WTC11 (cell line): Measurements from ENCODE around the gene SYTL5. TPM values are rescaled to one million over a fixed set of nuclear protein-coding genes. Genes with fewer than 3 reads are reported as not detected.

Experiments
- ATAC-seq: fragments of 200-7000 bp; cut with Tn5 transposase; 2 replicates; pipeline ENCODE4 v1.10.0; 2021; ENCODE audit warnings: mild to moderate bottlenecking, moderate library complexity
- CTCF ChIA-PET: fragments of 300-600 bp; sonication (Branson Sonifier 250); formaldehyde crosslinking; loops from one replicate; lab custom pipeline; 2021; ENCODE audit warnings: antibody characterized with exemption; lab: Charles Lee
- POLR2A ChIA-PET: fragments of 350-600 bp; sonication (Branson Sonifier 250); formaldehyde crosslinking; loops from one replicate; lab custom pipeline; 2021; ENCODE audit warnings: antibody characterized with exemption; lab: Charles Lee
- DNase-seq: peaks from one replicate; pipeline ENCODE4 v3.0.0; 2021; ENCODE audit warnings: low spot score
- H3K27ac Mint-ChIP-seq: 2 replicates; pipeline ENCODE4 v1.8.0; 2021; ENCODE audit warnings: mixed read lengths
- H3K27me3 Mint-ChIP-seq: 2 replicates; pipeline ENCODE4 v1.8.0; 2021; ENCODE audit warnings: low read depth, mild to moderate bottlenecking, moderate library complexity, mixed read lengths
- H3K36me3 Mint-ChIP-seq: 2 replicates; pipeline ENCODE4 v1.8.0; 2021; ENCODE audit warnings: mixed read lengths
- H3K4me1 Mint-ChIP-seq: 2 replicates; pipeline ENCODE4 v1.8.0; 2022; ENCODE audit warnings: mixed read lengths
- H3K4me3 Mint-ChIP-seq: 2 replicates; pipeline ENCODE4 v1.8.0; 2021; ENCODE audit warnings: mild to moderate bottlenecking, moderate library complexity, mixed read lengths
- H3K9me3 Mint-ChIP-seq: 2 replicates; pipeline ENCODE4 v1.8.0; 2021; ENCODE audit warnings: mixed read lengths
- ATF1 ChIP-seq: sonication (generic); formaldehyde crosslinking; IDR thresholded peaks from 2 replicates; pipeline ENCODE4 v1.8.1; 2023; ENCODE audit warnings: mild to moderate bottlenecking, moderate library complexity, missing genetic modification reagents
- CREM ChIP-seq: sonication (generic); formaldehyde crosslinking; IDR thresholded peaks from 2 replicates; pipeline ENCODE4 v1.8.1; 2022; ENCODE audit warnings: mild to moderate bottlenecking, missing genetic modification reagents, moderate library complexity
- ELF4 ChIP-seq: sonication (generic); formaldehyde crosslinking; IDR thresholded peaks from 2 replicates; pipeline ENCODE4 v1.8.1; 2022; ENCODE audit warnings: low read depth, mild to moderate bottlenecking, moderate library complexity, missing genetic modification reagents
- GRHL2 ChIP-seq: fragments of 250-450 bp; sonication (Bioruptor Pico); IDR thresholded peaks from 2 replicates; pipeline ENCODE4 v1.8.0; 2022; ENCODE audit warnings: mild to moderate bottlenecking, moderate library complexity; ENCODE audit not compliant: insufficient replicate concordance, severe bottlenecking
- MXD4 ChIP-seq: fragments of 250-450 bp; sonication (Bioruptor Pico); IDR thresholded peaks from 2 replicates; pipeline ENCODE4 v1.8.0; 2021; ENCODE audit warnings: mild to moderate bottlenecking, moderate library complexity, borderline replicate concordance
- NFATC4 ChIP-seq: fragments of 250-450 bp; sonication (Bioruptor Pico); IDR thresholded peaks from 2 replicates; pipeline ENCODE4 v1.9.0; 2021; ENCODE audit warnings: mild to moderate bottlenecking
- NFE2L1 ChIP-seq: sonication (generic); formaldehyde crosslinking; IDR thresholded peaks from 2 replicates; pipeline ENCODE4 v1.8.1; 2023; ENCODE audit warnings: missing genetic modification reagents
- ZNF138 ChIP-seq: sonication (generic); formaldehyde crosslinking; conservative IDR thresholded peaks from 2 replicates; pipeline ENCODE4 v1.8.1; 2022; ENCODE audit warnings: mild to moderate bottlenecking, moderate library complexity, missing genetic modification reagents
- ZNF219 ChIP-seq: sonication (generic); formaldehyde crosslinking; IDR thresholded peaks from 2 replicates; pipeline ENCODE4 v1.8.0; 2023; ENCODE audit warnings: missing genetic modification reagents, mild to moderate bottlenecking, borderline replicate concordance
- ZNF671 ChIP-seq: fragments of 250-450 bp; sonication (Bioruptor Pico); IDR thresholded peaks from 2 replicates; pipeline ENCODE4 v1.8.0; 2021; ENCODE audit warnings: mild to moderate bottlenecking
- total RNA-seq: library from RNA; stranded (reverse); gene quantifications from 3 replicates; pipeline ENCODE4 v1.2.3, GENCODE V29; 2021
- TF ChIP-seq, protein P1 (sequence below): sonication (generic); formaldehyde crosslinking; IDR thresholded peaks from 2 replicates; pipeline ENCODE4 v1.8.1; 2022; ENCODE audit warnings: mild to moderate bottlenecking, moderate library complexity, missing genetic modification reagents
- TF ChIP-seq, protein P2 (sequence below): sonication (generic); formaldehyde crosslinking; IDR thresholded peaks from 2 replicates; pipeline ENCODE4 v1.8.1; 2023; ENCODE audit warnings: mild to moderate bottlenecking, missing genetic modification reagents, moderate library complexity
- TF ChIP-seq, protein P3 (sequence below): sonication (generic); formaldehyde crosslinking; IDR thresholded peaks from 2 replicates; pipeline ENCODE4 v1.8.1; 2023; ENCODE audit warnings: mild to moderate bottlenecking, missing genetic modification reagents
- TF ChIP-seq, protein P4 (sequence below): sonication (generic); formaldehyde crosslinking; IDR thresholded peaks from 2 replicates; pipeline ENCODE4 v1.8.1; 2023; ENCODE audit warnings: mild to moderate bottlenecking, missing genetic modification reagents, borderline replicate concordance
- TF ChIP-seq, protein P5 (sequence below): fragments of 250-450 bp; sonication (Bioruptor Pico); conservative IDR thresholded peaks from 2 replicates; pipeline ENCODE4 v1.9.0; 2021; ENCODE audit warnings: mild to moderate bottlenecking
- TF ChIP-seq, protein P6 (sequence below): sonication (generic); formaldehyde crosslinking; IDR thresholded peaks from 2 replicates; pipeline ENCODE4 v1.8.1; 2022; ENCODE audit warnings: mild to moderate bottlenecking, missing genetic modification reagents, moderate library complexity, borderline replicate concordance

The SYTL5 gene
- total RNA-seq, 1 experiment from 2014 or later, result 0.26 TPM

DNA sequence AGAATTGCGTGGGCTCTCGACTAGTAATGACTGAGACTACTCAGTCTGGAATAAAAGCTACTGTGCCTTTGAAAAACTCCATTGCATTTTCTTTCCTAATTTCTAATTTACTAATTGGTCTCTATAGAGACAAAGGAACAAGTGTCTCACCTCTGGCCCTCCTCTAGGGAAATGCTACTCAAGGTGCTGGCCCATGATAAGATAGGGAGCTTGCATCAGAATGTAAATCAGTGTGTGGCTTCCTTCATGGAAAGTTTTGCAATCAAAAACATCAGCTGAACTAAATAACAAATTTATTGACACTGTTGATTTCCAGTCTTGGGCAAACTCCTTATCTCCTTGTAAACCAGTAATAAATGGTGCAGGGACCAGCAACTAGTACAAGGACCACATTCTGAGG, 132.5 kb downstream of the SYTL5 start (continued):
- no peak for TF ChIP-seq ZNF219 (CRISPR knock-in tag)
- TF ChIP-seq, protein P1, sequence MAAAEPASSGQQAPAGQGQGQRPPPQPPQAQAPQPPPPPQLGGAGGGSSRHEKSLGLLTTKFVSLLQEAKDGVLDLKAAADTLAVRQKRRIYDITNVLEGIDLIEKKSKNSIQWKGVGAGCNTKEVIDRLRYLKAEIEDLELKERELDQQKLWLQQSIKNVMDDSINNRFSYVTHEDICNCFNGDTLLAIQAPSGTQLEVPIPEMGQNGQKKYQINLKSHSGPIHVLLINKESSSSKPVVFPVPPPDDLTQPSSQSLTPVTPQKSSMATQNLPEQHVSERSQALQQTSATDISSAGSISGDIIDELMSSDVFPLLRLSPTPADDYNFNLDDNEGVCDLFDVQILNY, result no peak
- no peak for TF ChIP-seq ATF1 (CRISPR knock-in tag)
- TF ChIP-seq CREM (CRISPR knock-in tag), result no peak
- TF ChIP-seq, protein P2, sequence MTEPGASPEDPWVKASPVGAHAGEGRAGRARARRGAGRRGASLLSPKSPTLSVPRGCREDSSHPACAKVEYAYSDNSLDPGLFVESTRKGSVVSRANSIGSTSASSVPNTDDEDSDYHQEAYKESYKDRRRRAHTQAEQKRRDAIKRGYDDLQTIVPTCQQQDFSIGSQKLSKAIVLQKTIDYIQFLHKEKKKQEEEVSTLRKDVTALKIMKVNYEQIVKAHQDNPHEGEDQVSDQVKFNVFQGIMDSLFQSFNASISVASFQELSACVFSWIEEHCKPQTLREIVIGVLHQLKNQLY, result no peak

DNA sequence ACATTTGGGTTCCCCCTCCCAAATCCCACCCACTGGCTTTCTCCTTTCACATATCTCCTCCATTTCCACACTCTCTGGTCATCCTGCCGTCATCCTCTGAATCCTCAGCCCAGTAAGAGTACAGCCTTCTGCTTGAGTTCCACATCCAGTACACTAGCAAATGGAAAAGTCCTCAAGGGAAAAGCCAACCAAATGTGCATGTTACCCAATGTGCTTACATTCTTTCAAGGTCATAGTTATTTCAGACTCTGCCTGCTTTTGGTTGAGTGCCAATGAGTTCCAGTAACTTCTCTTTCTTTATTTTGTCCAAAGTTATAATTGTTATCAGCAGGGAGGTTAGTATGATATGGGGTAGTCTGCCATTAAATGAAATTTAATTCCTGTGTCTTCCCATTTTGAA, 136.3 kb downstream of the SYTL5 start:
- ATAC-seq (no peak), DNase-seq (no peak)
- no peak overlapping the region for H3K4me3 Mint-ChIP-seq
- no peaks in the 10 kb centered on the region for H3K27me3 Mint-ChIP-seq
- no peaks in the 10 kb centered on the region for H3K9me3 Mint-ChIP-seq
- POLR2A ChIA-PET, result no interaction called here
- CTCF ChIA-PET, result interaction anchor here (0.9 kb wide), 1 partner anchor 24 kb away, joined by 3 read pairs; no protein-coding TSS in a partner anchor
- no peaks in the 10 kb centered on the region for H3K36me3 Mint-ChIP-seq
- H3K4me1 Mint-ChIP-seq, result peaks cover 14% of the 10 kb centered on the region
- TF ChIP-seq GRHL2 (CRISPR knock-in tag), result no peak
- no peak for TF ChIP-seq MXD4
- TF ChIP-seq, protein P3, sequence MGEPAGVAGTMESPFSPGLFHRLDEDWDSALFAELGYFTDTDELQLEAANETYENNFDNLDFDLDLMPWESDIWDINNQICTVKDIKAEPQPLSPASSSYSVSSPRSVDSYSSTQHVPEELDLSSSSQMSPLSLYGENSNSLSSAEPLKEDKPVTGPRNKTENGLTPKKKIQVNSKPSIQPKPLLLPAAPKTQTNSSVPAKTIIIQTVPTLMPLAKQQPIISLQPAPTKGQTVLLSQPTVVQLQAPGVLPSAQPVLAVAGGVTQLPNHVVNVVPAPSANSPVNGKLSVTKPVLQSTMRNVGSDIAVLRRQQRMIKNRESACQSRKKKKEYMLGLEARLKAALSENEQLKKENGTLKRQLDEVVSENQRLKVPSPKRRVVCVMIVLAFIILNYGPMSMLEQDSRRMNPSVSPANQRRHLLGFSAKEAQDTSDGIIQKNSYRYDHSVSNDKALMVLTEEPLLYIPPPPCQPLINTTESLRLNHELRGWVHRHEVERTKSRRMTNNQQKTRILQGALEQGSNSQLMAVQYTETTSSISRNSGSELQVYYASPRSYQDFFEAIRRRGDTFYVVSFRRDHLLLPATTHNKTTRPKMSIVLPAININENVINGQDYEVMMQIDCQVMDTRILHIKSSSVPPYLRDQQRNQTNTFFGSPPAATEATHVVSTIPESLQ, result no peak
- TF ChIP-seq, protein P4, sequence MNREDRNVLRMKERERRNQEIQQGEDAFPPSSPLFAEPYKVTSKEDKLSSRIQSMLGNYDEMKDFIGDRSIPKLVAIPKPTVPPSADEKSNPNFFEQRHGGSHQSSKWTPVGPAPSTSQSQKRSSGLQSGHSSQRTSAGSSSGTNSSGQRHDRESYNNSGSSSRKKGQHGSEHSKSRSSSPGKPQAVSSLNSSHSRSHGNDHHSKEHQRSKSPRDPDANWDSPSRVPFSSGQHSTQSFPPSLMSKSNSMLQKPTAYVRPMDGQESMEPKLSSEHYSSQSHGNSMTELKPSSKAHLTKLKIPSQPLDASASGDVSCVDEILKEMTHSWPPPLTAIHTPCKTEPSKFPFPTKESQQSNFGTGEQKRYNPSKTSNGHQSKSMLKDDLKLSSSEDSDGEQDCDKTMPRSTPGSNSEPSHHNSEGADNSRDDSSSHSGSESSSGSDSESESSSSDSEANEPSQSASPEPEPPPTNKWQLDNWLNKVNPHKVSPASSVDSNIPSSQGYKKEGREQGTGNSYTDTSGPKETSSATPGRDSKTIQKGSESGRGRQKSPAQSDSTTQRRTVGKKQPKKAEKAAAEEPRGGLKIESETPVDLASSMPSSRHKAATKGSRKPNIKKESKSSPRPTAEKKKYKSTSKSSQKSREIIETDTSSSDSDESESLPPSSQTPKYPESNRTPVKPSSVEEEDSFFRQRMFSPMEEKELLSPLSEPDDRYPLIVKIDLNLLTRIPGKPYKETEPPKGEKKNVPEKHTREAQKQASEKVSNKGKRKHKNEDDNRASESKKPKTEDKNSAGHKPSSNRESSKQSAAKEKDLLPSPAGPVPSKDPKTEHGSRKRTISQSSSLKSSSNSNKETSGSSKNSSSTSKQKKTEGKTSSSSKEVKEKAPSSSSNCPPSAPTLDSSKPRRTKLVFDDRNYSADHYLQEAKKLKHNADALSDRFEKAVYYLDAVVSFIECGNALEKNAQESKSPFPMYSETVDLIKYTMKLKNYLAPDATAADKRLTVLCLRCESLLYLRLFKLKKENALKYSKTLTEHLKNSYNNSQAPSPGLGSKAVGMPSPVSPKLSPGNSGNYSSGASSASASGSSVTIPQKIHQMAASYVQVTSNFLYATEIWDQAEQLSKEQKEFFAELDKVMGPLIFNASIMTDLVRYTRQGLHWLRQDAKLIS (CRISPR knock-in tag), result no peak
- no peak for TF ChIP-seq NFATC4 (CRISPR knock-in tag)
- TF ChIP-seq ELF4, result no peak
- TF ChIP-seq, protein P1, result no peak
- TF ChIP-seq ZNF671, result no peak
- TF ChIP-seq, protein P2, result no peak
- TF ChIP-seq NFE2L1 (CRISPR knock-in tag), result no peak
- no peak overlapping the region for H3K27ac Mint-ChIP-seq

DNA sequence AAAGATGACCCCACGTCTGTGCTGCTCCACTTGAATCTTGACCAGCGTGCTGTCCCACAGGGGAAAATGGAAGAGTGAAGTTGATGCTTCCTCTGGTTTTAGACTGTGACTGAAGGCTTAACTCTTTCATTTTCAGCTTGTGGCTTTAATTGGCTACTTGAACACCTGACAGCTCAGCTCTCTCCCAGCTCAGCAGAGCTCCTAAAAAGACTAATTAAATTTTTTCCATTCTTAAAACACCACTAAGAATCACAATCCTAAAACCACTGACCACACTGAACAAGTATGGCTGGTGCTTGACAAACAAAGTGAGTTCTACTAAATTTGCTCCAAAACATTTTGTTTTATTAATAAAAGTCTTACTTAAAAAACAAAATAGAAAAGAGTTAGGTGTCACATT, 142.7 kb downstream of the SYTL5 start:
- no peaks in the 10 kb centered on the region for H3K27me3 Mint-ChIP-seq
- H3K9me3 Mint-ChIP-seq, result no peaks in the 10 kb centered on the region
- H3K36me3 Mint-ChIP-seq, result no peaks in the 10 kb centered on the region
- H3K27ac Mint-ChIP-seq, result no peak overlapping the region
- ATAC-seq, result no peak
- POLR2A ChIA-PET, result no interaction called here
- peaks cover 7% of the 10 kb centered on the region for H3K4me1 Mint-ChIP-seq
- CTCF ChIA-PET, result no interaction called here
- no peak overlapping the region for H3K4me3 Mint-ChIP-seq
- DNase-seq, result no peak
- TF ChIP-seq ZNF138 (CRISPR knock-in tag), result no peak
- TF ChIP-seq, protein P5, sequence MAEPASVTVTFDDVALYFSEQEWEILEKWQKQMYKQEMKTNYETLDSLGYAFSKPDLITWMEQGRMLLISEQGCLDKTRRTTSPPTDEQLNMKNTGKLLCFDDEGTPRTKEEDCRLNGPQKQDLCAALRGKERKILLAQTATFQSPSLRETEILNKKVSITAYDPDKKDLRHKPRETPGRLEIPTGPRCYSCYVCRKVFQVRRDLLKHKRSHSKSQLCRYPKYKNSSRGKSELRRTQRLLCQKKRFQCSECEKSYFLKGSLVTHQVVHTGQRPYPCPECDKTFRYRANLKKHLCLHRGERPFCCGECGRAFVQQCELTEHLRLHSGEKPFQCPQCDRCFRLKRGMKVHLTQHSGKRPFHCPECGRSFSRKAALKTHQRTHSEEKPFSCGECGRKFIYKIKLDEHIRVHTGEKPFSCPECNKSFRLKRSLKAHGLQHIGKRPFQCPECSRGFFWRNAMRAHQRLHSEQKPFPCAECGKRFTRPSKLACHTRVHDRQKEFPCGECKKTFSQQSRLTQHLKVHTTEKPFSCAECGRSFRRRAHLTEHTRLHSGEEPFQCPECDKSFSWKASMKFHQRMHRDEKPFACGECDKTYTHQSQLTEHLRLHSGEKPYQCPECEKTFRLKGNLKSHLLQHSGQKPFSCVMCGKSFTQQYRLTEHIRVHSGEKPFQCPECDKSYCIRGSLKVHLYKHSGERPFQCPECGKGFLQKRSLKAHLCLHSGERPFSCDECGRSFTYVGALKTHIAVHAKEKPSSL, result no peak
- TF ChIP-seq, protein P6, sequence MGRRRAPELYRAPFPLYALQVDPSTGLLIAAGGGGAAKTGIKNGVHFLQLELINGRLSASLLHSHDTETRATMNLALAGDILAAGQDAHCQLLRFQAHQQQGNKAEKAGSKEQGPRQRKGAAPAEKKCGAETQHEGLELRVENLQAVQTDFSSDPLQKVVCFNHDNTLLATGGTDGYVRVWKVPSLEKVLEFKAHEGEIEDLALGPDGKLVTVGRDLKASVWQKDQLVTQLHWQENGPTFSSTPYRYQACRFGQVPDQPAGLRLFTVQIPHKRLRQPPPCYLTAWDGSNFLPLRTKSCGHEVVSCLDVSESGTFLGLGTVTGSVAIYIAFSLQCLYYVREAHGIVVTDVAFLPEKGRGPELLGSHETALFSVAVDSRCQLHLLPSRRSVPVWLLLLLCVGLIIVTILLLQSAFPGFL (CRISPR knock-in tag), result no peak
